MCF 10A (cell line): ENCODE measurements around the gene HEBP1. TPM values are rescaled to one million over a fixed set of nuclear protein-coding genes. Genes with fewer than 3 reads are reported as not detected.

Source experiments
- BruUV-seq: library from RNA; stranded (reverse); fragments of 400-500 nt; replicated peaks from 2 replicates; lab custom pipeline; 2021; lab: Mats Ljungman, UMichigan
- CTCF ChIA-PET: fragments of 300-600 bp; sonication (Branson Sonifier 250); formaldehyde crosslinking; extraction: SDS; loops from one replicate; lab custom pipeline; 2021; ENCODE audit warnings: antibody characterized with exemption, inconsistent platforms; lab: Yijun Ruan, JAX
- POLR2A ChIA-PET: fragments of 300-600, 350-650 bp; sonication (Branson Sonifier 250); formaldehyde crosslinking; extraction: SDS; loops from one replicate; lab custom pipeline; 2020; ENCODE audit warnings: antibody characterized with exemption, inconsistent platforms; lab: Yijun Ruan, JAX
- DNase-seq: peaks from one replicate; pipeline ENCODE4 v3.0.0-alpha.2; 2018; ENCODE audit not compliant: unreplicated experiment
- H3K27ac Mint-ChIP-seq: one replicate; pipeline ENCODE4 v1.8.0; 2022; ENCODE audit warnings: mild to moderate bottlenecking, low read depth, mixed read lengths; ENCODE audit not compliant: unreplicated experiment
- H3K27me3 Mint-ChIP-seq: one replicate; pipeline ENCODE4 v1.8.0; 2022; ENCODE audit warnings: mixed read lengths; ENCODE audit not compliant: insufficient read depth, unreplicated experiment
- H3K36me3 Mint-ChIP-seq: one replicate; pipeline ENCODE4 v1.8.0; 2022; ENCODE audit warnings: mild to moderate bottlenecking, moderate library complexity, mixed read lengths; ENCODE audit not compliant: insufficient read depth, unreplicated experiment
- H3K4me1 Mint-ChIP-seq: one replicate; pipeline ENCODE4 v1.8.0; 2022; ENCODE audit warnings: mixed read lengths; ENCODE audit not compliant: insufficient read depth, unreplicated experiment
- H3K4me3 Mint-ChIP-seq: one replicate; pipeline ENCODE4 v1.8.0; 2022; ENCODE audit warnings: mild to moderate bottlenecking, moderate library complexity, mixed read lengths; ENCODE audit not compliant: unreplicated experiment
- H3K9me3 Mint-ChIP-seq: one replicate; pipeline ENCODE4 v1.8.0; 2022; ENCODE audit warnings: mixed read lengths; ENCODE audit not compliant: unreplicated experiment
- CTCF ChIP-seq: fragments of 200-600 bp; IDR thresholded peaks from one replicate; pipeline ENCODE4 v1.8.0; 2022; ENCODE audit warnings: antibody characterized with exemption, mild to moderate bottlenecking; ENCODE audit not compliant: unreplicated experiment
- intact Hi-C: fragments of 100-400 bp; cut with micrococcal nuclease; formaldehyde crosslinking; loops from 2 replicates; pipeline ENCODE4 v1.14.1; 2022
- total RNA-seq: library from RNA; stranded (reverse); gene quantifications from 2 replicates; pipeline ENCODE4 v1.2.3, GENCODE V29; 2022

The HEBP1 gene
- total RNA-seq, 1 experiment from 2014 or later = 30.8 TPM

GRCh38 chr12:12946686-12947355 is 53.2 kb downstream of the HEBP1 start:
- no peak for TF ChIP-seq CTCF
- CTCF ChIA-PET = interaction anchor here (0.8 to 1.6 kb wide), 2 partner anchors 27 to 735 kb away, joined by 3 read pairs; no protein-coding TSS in a partner anchor
- POLR2A ChIA-PET = no interaction called here
- no TSS peak for BruUV-seq
- Mint-ChIP-seq H3K4me3 (no peak overlapping the region), H3K27ac (no peak overlapping the region), H3K36me3 (no peaks in the 10 kb centered on the region), H3K27me3 (no peaks in the 10 kb centered on the region), H3K4me1 (no peaks in the 10 kb centered on the region), H3K9me3 (no peaks in the 10 kb centered on the region)
- intact Hi-C loops = no loop called here
- DNase-seq = no peak

- CTCF ChIA-PET = no interaction called here
- BruUV-seq = no TSS peak
- Mint-ChIP-seq H3K4me1 (no peaks in the 10 kb centered on the region), H3K27ac (no peak overlapping the region), H3K36me3 (no peaks in the 10 kb centered on the region), H3K9me3 (no peaks in the 10 kb centered on the region), H3K27me3 (no peaks in the 10 kb centered on the region), H3K4me3 (no peak overlapping the region)
- no peak for DNase-seq
- intact Hi-C loops = no loop called here
- POLR2A ChIA-PET = no interaction called here
- TF ChIP-seq CTCF = no peak
Measured at GRCh38 chr12:12945591-12945990, 54.5 kb downstream of the HEBP1 start.

DNA sequence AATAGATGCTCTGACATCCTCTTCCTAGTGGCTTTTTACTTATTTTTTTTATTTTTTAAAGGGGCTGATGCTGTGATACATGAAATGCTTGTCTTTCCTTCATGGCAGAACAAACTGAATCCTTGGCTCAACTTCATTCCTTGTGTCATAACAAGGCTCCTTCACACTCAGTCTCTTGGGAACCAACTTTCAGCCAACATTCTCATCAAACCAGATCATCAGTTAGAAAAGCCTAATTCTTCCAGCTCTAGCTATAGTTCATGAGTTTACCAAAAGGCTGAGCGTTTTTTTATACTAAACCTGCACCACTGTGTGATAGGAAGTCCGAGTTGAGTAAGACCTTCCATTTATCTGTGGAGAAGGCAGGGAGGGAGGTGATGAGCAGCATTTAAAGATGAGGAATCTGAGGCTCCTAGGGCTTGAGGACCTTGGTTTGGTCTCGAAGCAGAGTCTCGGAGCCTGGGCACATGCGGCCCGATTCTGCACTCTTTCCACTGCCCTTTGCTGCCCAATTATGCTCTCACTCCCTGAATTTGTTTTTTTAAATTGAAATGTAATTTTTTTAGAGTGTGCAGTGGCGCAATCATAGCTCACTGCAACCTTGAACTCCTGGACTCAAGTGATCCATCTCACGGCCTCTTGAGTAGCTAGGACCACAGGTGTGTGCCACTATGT is 56.3 kb downstream of the HEBP1 start:
- H3K4me3 Mint-ChIP-seq = no peak overlapping the region
- POLR2A ChIA-PET = no interaction called here
- no peaks in the 10 kb centered on the region for H3K4me1 Mint-ChIP-seq
- intact Hi-C loops = no loop called here
- CTCF ChIA-PET = interaction anchor here (0.7 to 1.5 kb wide), 4 partner anchors 25 to 206 kb away, joined by 3 read pairs; no protein-coding TSS in a partner anchor
- no peak for DNase-seq
- H3K36me3 Mint-ChIP-seq = no peaks in the 10 kb centered on the region
- H3K9me3 Mint-ChIP-seq = no peaks in the 10 kb centered on the region
- no peaks in the 10 kb centered on the region for H3K27me3 Mint-ChIP-seq
- no TSS peak for BruUV-seq
- no peak for TF ChIP-seq CTCF
- no peak overlapping the region for H3K27ac Mint-ChIP-seq
